Breast epithelium (tissue), 3 donors: Measurements from ENCODE around the gene KIF6.

Experiments
- POLR2A ChIP-seq: fragments of 450-650 bp; IDR thresholded peaks from one replicate; pipeline ENCODE4 v1.6.1; 2016; ENCODE audit warnings: antibody characterized with exemption, mild to moderate bottlenecking, moderate library complexity
- TF ChIP-seq, protein P1 (sequence below), 3 donors: fragments of 450-650 bp; IDR thresholded peaks; one replicate each; pipeline ENCODE4 v1.5.1; 2016 to 2017; ENCODE audit warnings: antibody characterized with exemption in 3 of 3, mild to moderate bottlenecking in 3 of 3, moderate library complexity in 3 of 3

DNA sequence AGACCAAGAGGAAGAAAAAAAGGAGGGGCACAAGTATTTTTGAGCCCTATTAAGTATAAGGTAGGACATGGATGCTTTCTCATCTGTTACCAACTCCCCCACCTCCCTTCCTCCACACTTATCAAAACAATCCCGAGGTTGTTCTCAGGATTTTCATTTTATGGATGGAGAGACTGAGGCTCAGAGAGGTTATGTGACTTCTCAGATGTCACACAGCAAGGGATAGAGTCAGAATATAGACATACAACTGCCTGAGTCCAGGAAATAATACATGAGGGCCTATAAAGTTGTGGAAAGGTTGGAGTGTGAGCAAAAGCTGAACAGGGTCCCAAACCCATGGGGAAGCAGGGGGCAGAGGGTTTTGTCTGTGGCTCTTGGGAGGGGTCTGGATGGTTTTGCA is 430.3 kb downstream of the KIF6 start:
- TF ChIP-seq POLR2A = no peak
- TF ChIP-seq, protein P1, sequence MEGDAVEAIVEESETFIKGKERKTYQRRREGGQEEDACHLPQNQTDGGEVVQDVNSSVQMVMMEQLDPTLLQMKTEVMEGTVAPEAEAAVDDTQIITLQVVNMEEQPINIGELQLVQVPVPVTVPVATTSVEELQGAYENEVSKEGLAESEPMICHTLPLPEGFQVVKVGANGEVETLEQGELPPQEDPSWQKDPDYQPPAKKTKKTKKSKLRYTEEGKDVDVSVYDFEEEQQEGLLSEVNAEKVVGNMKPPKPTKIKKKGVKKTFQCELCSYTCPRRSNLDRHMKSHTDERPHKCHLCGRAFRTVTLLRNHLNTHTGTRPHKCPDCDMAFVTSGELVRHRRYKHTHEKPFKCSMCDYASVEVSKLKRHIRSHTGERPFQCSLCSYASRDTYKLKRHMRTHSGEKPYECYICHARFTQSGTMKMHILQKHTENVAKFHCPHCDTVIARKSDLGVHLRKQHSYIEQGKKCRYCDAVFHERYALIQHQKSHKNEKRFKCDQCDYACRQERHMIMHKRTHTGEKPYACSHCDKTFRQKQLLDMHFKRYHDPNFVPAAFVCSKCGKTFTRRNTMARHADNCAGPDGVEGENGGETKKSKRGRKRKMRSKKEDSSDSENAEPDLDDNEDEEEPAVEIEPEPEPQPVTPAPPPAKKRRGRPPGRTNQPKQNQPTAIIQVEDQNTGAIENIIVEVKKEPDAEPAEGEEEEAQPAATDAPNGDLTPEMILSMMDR (IDR thresholded peaks at IDR 0.05) = no peak
